SK-N-SH (cell line): ENCODE measurements around the gene AUTS2. TPM values are rescaled to one million over a fixed set of nuclear protein-coding genes. Genes with fewer than 3 reads are reported as not detected.

Source experiments
- CTCF ChIA-PET: fragments of 300-600, 350-600 bp; formaldehyde crosslinking; extraction: SDS; loops from one replicate; lab custom pipeline; 2021; lab: Yijun Ruan, JAX
- POLR2A ChIA-PET: fragments of 350-600 bp; sonication (Branson Sonifier 250); formaldehyde crosslinking; extraction: SDS; loops from one replicate; lab custom pipeline; 2020; ENCODE audit warnings: antibody characterized with exemption, inconsistent platforms; lab: Yijun Ruan, JAX
- DNase-seq: peaks from one replicate; pipeline ENCODE4 v3.0.0; 2012
- H2AFZ ChIP-seq: fragments of 200-600 bp; sonication (generic); 2 replicates; pipeline ENCODE4 v1.8.1; 2016; ENCODE audit warnings: antibody characterized with exemption, mild to moderate bottlenecking, low read depth
- H3F3A ChIP-seq: fragments of 200-600 bp; sonication (generic); replicated peaks from 2 replicates; pipeline ENCODE3; 2016; ENCODE audit warnings: antibody characterized with exemption, mild to moderate bottlenecking; ENCODE audit not compliant: insufficient read depth
- H3K27ac ChIP-seq, 2 experiments: fragments of 200-500 bp in 1 of 2; fragments of 200-600 bp in 1 of 2; sonication (Bioruptor generic) in 1 of 2; sonication (generic), shearing (Covaris generic) in 1 of 2; 2 replicates each; pipeline versions ENCODE4 v1.5.1 to v1.6.1; 2014 to 2016; ENCODE audit warnings: low read depth in 2 of 2, inconsistent platforms in 1 of 2, low read length in 1 of 2, mild to moderate bottlenecking in 1 of 2, mixed read lengths in 1 of 2
- H3K27me3 ChIP-seq: fragments of 200-600 bp; sonication (generic), shearing (Covaris generic); 2 replicates; pipeline ENCODE4 v1.6.1; 2016; ENCODE audit warnings: mixed run types; ENCODE audit not compliant: insufficient read depth
- H3K36me3 ChIP-seq, 2 experiments: fragments of 200-500 bp in 1 of 2; fragments of 200-600 bp in 1 of 2; sonication (Bioruptor generic) in 1 of 2; sonication (generic) in 1 of 2; replicated peaks in 1 of 2; 2 replicates each; pipeline versions ENCODE3 to v1.5.1; 2014 to 2016; ENCODE audit warnings: low read length in 1 of 2, mild to moderate bottlenecking in 1 of 2; ENCODE audit not compliant: insufficient read depth in 2 of 2, control insufficient read depth in 1 of 2
- H3K4me1 ChIP-seq, 2 experiments: fragments of 200-500 bp in 1 of 2; fragments of 200-600 bp in 1 of 2; sonication (Bioruptor generic) in 1 of 2; sonication (generic), shearing (Covaris generic) in 1 of 2; 2 replicates each; pipeline versions ENCODE4 v1.5.1 to v1.6.1; 2014 to 2016; ENCODE audit warnings: low read depth in 1 of 2, low read length in 1 of 2, mixed run types in 1 of 2; ENCODE audit not compliant: insufficient read depth in 2 of 2, control insufficient read depth in 1 of 2
- H3K4me2 ChIP-seq: fragments of 200-600 bp; sonication (generic), shearing (Covaris generic); 2 replicates; pipeline ENCODE4 v1.6.1; 2017; ENCODE audit warnings: mixed run types
- H3K4me3 ChIP-seq, 2 experiments: fragments of 200-500 bp in 1 of 2; fragments of 200-600 bp in 1 of 2; sonication (Bioruptor generic) in 1 of 2; sonication (generic), shearing (Covaris generic) in 1 of 2; 2 replicates each; pipeline versions ENCODE4 v1.5.1 to v1.8.1; 2014 to 2016; ENCODE audit warnings: low read depth in 2 of 2, inconsistent platforms in 1 of 2, low read length in 1 of 2, mild to moderate bottlenecking in 1 of 2, mixed read lengths in 1 of 2, moderate library complexity in 1 of 2
- H3K79me2 ChIP-seq: fragments of 200-600 bp; sonication (generic); 2 replicates; pipeline ENCODE4 v1.8.1; 2017; ENCODE audit warnings: mild to moderate bottlenecking; ENCODE audit not compliant: insufficient read depth
- H3K9ac ChIP-seq: fragments of 200-600 bp; sonication (generic); 2 replicates; pipeline ENCODE4 v1.6.1; 2017; ENCODE audit warnings: mixed run types
- H3K9me2 ChIP-seq: fragments of 200-600 bp; sonication (generic); 2 replicates; pipeline ENCODE4 v1.6.1; 2017; ENCODE audit warnings: mixed run types
- H3K9me3 ChIP-seq: fragments of 200-600 bp; sonication (generic); 2 replicates; pipeline ENCODE4 v1.6.1; 2017; ENCODE audit warnings: mixed run types, mild to moderate bottlenecking, moderate library complexity
- H4K20me1 ChIP-seq: fragments of 200-600 bp; sonication (generic); 2 replicates; pipeline ENCODE4 v1.6.1; 2017; ENCODE audit warnings: mild to moderate bottlenecking, mixed run types; ENCODE audit not compliant: insufficient read depth
- CHD2 ChIP-seq: fragments of 150-350 bp; IDR thresholded peaks from 2 replicates; pipeline ENCODE4 v1.6.1; 2018; ENCODE audit warnings: low read length; ENCODE audit not compliant: partially characterized antibody
- EZH2phosphoT487 ChIP-seq: fragments of 200-600 bp; sonication (generic); IDR thresholded peaks from 2 replicates; pipeline ENCODE4 v1.6.1; 2017; ENCODE audit warnings: low read depth, mixed run types, mild to moderate bottlenecking, antibody characterized with exemption, moderate library complexity, borderline replicate concordance
- FOXJ3 ChIP-seq: sonication (generic); formaldehyde crosslinking; IDR thresholded peaks from 2 replicates; pipeline ENCODE4 v1.5.1; 2020; ENCODE audit warnings: mild to moderate bottlenecking, missing genetic modification reagents
- FOXM1 ChIP-seq: IDR thresholded peaks from 2 replicates; pipeline ENCODE4 v1.4.0; 2012; ENCODE audit warnings: low read depth, mild to moderate bottlenecking
- GABPA ChIP-seq: IDR thresholded peaks from 2 replicates; pipeline ENCODE4 v1.4.0; 2012; ENCODE audit warnings: low read depth, mild to moderate bottlenecking
- JUND ChIP-seq: IDR thresholded peaks from 2 replicates; pipeline ENCODE4 v1.4.0; 2012
- MEF2A ChIP-seq: IDR thresholded peaks from 2 replicates; pipeline ENCODE4 v1.4.0; 2012; ENCODE audit warnings: low read depth, borderline replicate concordance
- MXI1 ChIP-seq: IDR thresholded peaks from 2 replicates; pipeline ENCODE4 v1.6.1; 2012; ENCODE audit warnings: mild to moderate bottlenecking, low read depth, low read length, improper control_type of control experiment
- NFIC ChIP-seq: IDR thresholded peaks from 2 replicates; pipeline ENCODE4 v1.4.0; 2012; ENCODE audit warnings: borderline replicate concordance
- RAD21 ChIP-seq: IDR thresholded peaks from 2 replicates; pipeline ENCODE4 v1.6.1; 2012; ENCODE audit warnings: mild to moderate bottlenecking, low read length
- RFX5 ChIP-seq: IDR thresholded peaks from 2 replicates; pipeline ENCODE4 v1.6.1; 2012; ENCODE audit warnings: mild to moderate bottlenecking, improper control_type of control experiment, low read length
- RXRA ChIP-seq: IDR thresholded peaks from 2 replicates; pipeline ENCODE4 v1.4.0; 2012; ENCODE audit warnings: low read depth, mild to moderate bottlenecking, borderline replicate concordance
- SMC3 ChIP-seq: IDR thresholded peaks from 2 replicates; pipeline ENCODE4 v1.6.1; 2012; ENCODE audit warnings: low read depth, low read length, improper control_type of control experiment
- TAF1 ChIP-seq: IDR thresholded peaks from 2 replicates; pipeline ENCODE4 v1.6.1; 2012; ENCODE audit warnings: low read depth, mild to moderate bottlenecking, low read length, moderate library complexity, borderline replicate concordance
- YY1 ChIP-seq: IDR thresholded peaks from 2 replicates; pipeline ENCODE4 v1.4.0; 2012; ENCODE audit warnings: low read depth, mild to moderate bottlenecking
- WGBS: methylation state at CpG from one replicate; pipeline ENCODE4 v1.1.6; 2017; ENCODE audit warnings: low lambda C conversion rate; 5-methylcytosine and 5-hydroxymethylcytosine counted together
- polyA plus RNA-seq, 3 experiments: library from polyadenylated mRNA; depleted of rRNA; stranded (reverse); fragments of >200 nt; gene quantifications; 2 replicates each; pipeline ENCODE4 v1.2.3, GENCODE V29; 2012
- TF ChIP-seq, protein P1 (sequence below): fragments of 150-350 bp; IDR thresholded peaks from 2 replicates; pipeline ENCODE4 v1.6.1; 2016; ENCODE audit warnings: mild to moderate bottlenecking, low read depth, low read length
- TF ChIP-seq, protein P2 (sequence below): fragments of 200-600 bp; sonication (generic); IDR thresholded peaks from 2 replicates; pipeline ENCODE4 v1.6.1; 2017; ENCODE audit warnings: antibody characterized with exemption, mild to moderate bottlenecking, moderate library complexity
- TF ChIP-seq, protein P3 (sequence below): IDR thresholded peaks from 2 replicates; pipeline ENCODE4 v1.4.0; 2012; ENCODE audit warnings: low read depth
- TF ChIP-seq, protein P4 (sequence below): fragments of 150-350 bp; IDR thresholded peaks from 2 replicates; pipeline ENCODE4 v1.6.1; 2017; ENCODE audit warnings: antibody characterized with exemption, low read length, low read depth, borderline replicate concordance
- TF ChIP-seq, protein P5 (sequence below): IDR thresholded peaks from 2 replicates; pipeline ENCODE4 v1.4.0; 2012; ENCODE audit warnings: low read depth, borderline replicate concordance
- TF ChIP-seq, protein P6 (sequence below): IDR thresholded peaks from 2 replicates; pipeline ENCODE4 v1.6.1; 2012; ENCODE audit warnings: mild to moderate bottlenecking, low read depth, low read length, moderate library complexity

The AUTS2 gene
- polyA plus RNA-seq, 1 of the 3 experiments (the other 2 are of a cell fraction), result 15.6 TPM

DNA sequence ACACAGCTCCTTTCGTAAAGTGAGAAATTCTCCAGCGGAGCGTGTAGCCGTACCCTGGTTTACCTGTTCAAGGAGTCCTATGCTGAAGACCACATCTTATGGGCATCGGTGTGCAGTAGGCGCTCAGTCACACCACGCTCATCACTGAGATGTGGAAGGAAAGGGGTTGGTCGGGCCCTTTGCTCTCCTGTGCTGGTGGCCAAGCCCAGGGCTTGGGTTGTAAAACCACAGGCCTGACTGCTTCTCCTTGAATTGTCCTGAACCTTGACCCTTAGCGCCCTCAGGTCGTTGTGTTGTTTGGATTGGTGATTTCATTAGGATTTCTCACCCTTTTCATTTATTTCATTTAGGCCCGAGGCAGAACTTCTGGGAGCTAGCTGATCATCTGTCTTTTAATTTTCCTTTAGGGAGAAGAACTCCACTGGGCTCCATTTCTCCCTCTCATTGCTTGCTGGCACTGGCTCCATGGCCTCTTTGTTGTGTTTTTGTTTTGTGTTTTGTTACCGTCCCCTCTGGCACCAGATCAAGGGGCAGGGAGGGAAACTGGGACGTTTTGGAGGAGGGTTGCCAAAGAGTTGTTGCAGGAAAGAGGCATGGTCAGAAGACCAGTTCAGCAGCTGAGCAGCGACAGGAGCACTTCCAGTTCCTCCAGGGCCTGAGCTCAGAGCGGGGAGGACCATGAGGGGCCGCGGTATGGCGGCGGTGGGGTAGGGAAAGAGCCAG, 1022.2 kb downstream of the AUTS2 start (continued):
- TF ChIP-seq TAF1 (no peak), EZH2phosphoT487 (no peak), MXI1 (no peak)
- TF ChIP-seq, protein P1, sequence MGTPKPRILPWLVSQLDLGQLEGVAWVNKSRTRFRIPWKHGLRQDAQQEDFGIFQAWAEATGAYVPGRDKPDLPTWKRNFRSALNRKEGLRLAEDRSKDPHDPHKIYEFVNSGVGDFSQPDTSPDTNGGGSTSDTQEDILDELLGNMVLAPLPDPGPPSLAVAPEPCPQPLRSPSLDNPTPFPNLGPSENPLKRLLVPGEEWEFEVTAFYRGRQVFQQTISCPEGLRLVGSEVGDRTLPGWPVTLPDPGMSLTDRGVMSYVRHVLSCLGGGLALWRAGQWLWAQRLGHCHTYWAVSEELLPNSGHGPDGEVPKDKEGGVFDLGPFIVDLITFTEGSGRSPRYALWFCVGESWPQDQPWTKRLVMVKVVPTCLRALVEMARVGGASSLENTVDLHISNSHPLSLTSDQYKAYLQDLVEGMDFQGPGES, result no peak

DNA sequence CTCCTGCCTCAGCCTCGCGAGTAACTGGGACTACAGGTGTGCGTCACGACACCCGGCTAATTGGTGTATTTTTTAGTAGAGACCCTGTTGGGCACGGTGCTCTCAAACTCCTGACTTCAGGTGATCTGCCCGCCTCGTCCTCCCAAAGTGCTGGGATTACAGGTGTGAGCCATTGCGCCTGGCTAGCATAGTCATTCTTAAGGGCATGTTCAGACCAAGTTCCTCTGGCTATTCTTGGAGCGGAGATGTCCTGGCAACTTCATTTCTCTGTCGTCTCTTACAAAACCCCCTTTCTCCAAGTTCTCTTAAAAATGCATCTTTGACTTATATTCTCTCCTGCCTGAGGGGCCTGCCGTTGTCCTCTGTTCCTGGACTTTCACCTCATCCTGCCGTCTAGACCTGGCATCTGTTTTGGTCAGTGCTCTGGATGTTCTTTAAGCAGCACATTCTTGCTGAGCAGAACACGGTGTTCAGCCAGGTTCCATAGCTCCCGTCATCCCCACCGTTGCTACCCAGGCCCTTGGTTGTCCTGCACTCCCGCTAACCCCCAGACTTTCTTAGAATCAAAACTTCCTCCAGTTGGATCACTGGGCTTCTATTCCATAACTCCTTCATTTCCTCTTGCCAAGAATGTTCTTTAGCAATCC, 1023.8 kb downstream of the AUTS2 start:
- Histone ChIP-seq H3K4me3 (no peak overlapping the region), H3K79me2 (no peaks in the 10 kb centered on the region), H3K9ac (no peak overlapping the region), H3K4me2 (no peak overlapping the region), H3F3A (no peaks in the 10 kb centered on the region), H4K20me1 (no peaks in the 10 kb centered on the region), H2AFZ (no peak overlapping the region), H3K9me3 (no peaks in the 10 kb centered on the region), H3K4me1 (peaks cover 0 to 12% of the 10 kb centered on the region in 2 experiments; a peak in 1 of 4 replicates), H3K36me3 (no peaks in the 10 kb centered on the region), H3K27me3 (no peaks in the 10 kb centered on the region), H3K27ac (no peak overlapping the region), H3K9me2 (no peaks in the 10 kb centered on the region)
- DNase-seq, result no peak
- WGBS, result 87% methylated on average over 17 of the region's 17 CpGs
- ChIA-PET POLR2A (no interaction called here), CTCF (interaction anchor here (1.5 to 2.1 kb wide), 2 partner anchors 50 to 76 kb away, joined by 3 to 9 read pairs; no protein-coding TSS in a partner anchor)
- TF ChIP-seq GABPA (no peak), MEF2A (no peak), JUND (no peak), YY1 (no peak), FOXJ3 (CRISPR knock-in tag) (no peak), SMC3 (no peak), RXRA (no peak), CHD2 (no peak), MXI1 (no peak), FOXM1 (no peak), NFIC (no peak), RFX5 (no peak), RAD21 (no peak), EZH2phosphoT487 (no peak)
- TF ChIP-seq, protein P2, sequence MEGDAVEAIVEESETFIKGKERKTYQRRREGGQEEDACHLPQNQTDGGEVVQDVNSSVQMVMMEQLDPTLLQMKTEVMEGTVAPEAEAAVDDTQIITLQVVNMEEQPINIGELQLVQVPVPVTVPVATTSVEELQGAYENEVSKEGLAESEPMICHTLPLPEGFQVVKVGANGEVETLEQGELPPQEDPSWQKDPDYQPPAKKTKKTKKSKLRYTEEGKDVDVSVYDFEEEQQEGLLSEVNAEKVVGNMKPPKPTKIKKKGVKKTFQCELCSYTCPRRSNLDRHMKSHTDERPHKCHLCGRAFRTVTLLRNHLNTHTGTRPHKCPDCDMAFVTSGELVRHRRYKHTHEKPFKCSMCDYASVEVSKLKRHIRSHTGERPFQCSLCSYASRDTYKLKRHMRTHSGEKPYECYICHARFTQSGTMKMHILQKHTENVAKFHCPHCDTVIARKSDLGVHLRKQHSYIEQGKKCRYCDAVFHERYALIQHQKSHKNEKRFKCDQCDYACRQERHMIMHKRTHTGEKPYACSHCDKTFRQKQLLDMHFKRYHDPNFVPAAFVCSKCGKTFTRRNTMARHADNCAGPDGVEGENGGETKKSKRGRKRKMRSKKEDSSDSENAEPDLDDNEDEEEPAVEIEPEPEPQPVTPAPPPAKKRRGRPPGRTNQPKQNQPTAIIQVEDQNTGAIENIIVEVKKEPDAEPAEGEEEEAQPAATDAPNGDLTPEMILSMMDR, result no peak
- TF ChIP-seq, protein P3, sequence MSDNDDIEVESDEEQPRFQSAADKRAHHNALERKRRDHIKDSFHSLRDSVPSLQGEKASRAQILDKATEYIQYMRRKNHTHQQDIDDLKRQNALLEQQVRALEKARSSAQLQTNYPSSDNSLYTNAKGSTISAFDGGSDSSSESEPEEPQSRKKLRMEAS, result no peak
- TF ChIP-seq, protein P4, sequence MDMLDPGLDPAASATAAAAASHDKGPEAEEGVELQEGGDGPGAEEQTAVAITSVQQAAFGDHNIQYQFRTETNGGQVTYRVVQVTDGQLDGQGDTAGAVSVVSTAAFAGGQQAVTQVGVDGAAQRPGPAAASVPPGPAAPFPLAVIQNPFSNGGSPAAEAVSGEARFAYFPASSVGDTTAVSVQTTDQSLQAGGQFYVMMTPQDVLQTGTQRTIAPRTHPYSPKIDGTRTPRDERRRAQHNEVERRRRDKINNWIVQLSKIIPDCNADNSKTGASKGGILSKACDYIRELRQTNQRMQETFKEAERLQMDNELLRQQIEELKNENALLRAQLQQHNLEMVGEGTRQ, result no peak
- TF ChIP-seq, protein P5, sequence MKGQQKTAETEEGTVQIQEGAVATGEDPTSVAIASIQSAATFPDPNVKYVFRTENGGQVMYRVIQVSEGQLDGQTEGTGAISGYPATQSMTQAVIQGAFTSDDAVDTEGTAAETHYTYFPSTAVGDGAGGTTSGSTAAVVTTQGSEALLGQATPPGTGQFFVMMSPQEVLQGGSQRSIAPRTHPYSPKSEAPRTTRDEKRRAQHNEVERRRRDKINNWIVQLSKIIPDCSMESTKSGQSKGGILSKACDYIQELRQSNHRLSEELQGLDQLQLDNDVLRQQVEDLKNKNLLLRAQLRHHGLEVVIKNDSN, result no peak
- TF ChIP-seq, protein P6, sequence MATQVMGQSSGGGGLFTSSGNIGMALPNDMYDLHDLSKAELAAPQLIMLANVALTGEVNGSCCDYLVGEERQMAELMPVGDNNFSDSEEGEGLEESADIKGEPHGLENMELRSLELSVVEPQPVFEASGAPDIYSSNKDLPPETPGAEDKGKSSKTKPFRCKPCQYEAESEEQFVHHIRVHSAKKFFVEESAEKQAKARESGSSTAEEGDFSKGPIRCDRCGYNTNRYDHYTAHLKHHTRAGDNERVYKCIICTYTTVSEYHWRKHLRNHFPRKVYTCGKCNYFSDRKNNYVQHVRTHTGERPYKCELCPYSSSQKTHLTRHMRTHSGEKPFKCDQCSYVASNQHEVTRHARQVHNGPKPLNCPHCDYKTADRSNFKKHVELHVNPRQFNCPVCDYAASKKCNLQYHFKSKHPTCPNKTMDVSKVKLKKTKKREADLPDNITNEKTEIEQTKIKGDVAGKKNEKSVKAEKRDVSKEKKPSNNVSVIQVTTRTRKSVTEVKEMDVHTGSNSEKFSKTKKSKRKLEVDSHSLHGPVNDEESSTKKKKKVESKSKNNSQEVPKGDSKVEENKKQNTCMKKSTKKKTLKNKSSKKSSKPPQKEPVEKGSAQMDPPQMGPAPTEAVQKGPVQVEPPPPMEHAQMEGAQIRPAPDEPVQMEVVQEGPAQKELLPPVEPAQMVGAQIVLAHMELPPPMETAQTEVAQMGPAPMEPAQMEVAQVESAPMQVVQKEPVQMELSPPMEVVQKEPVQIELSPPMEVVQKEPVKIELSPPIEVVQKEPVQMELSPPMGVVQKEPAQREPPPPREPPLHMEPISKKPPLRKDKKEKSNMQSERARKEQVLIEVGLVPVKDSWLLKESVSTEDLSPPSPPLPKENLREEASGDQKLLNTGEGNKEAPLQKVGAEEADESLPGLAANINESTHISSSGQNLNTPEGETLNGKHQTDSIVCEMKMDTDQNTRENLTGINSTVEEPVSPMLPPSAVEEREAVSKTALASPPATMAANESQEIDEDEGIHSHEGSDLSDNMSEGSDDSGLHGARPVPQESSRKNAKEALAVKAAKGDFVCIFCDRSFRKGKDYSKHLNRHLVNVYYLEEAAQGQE, result no peak
